Measurements from ENCODE around the gene MRM1.

- no peak for TF ChIP-seq ATF3 (CRISPR knock-in tag; conservative IDR thresholded peaks at IDR 0.05)
- TF ChIP-seq CREB1 (CRISPR knock-in tag; IDR thresholded peaks at IDR 0.05) = no peak
- TF ChIP-seq IRF1 (CRISPR knock-in tag; IDR thresholded peaks at IDR 0.05) = no peak
- TF ChIP-seq RELA (CRISPR knock-in tag; IDR thresholded peaks at IDR 0.05; ENCODE audit: borderline replicate concordance) = no peak
- TF ChIP-seq JUN (CRISPR knock-in tag; IDR thresholded peaks at IDR 0.05) = no peak
- TF ChIP-seq USF1 (CRISPR knock-in tag; IDR thresholded peaks at IDR 0.05) = no peak
These were observed 10.1 kb downstream of the MRM1 start for GRCh38 chr17:36611345-36612072.

All from WTC11 (cell line).